Suprapubic skin (tissue), 3 donors: ENCODE results near the gene AMPD2.

ENCODE experiments used
- CTCF ChIP-seq, 2 donors: fragments of 200-600 bp in 1 of 2; fragments of 450-650 bp in 1 of 2; sonication (generic) in 1 of 2; IDR thresholded peaks; one replicate each; pipeline ENCODE4 v1.5.1; 2016 to 2019; ENCODE audit warnings: antibody characterized with exemption in 2 of 2, mild to moderate bottlenecking in 1 of 2, moderate library complexity in 1 of 2
- POLR2A ChIP-seq, 2 donors: fragments of 450-650 bp; IDR thresholded peaks; one replicate each; pipeline ENCODE4 v1.6.1; 2017; ENCODE audit warnings: antibody characterized with exemption in 2 of 2, mild to moderate bottlenecking in 2 of 2, moderate library complexity in 2 of 2

- no peak for TF ChIP-seq POLR2A (IDR thresholded peaks at IDR 0.05)
- no peak for TF ChIP-seq CTCF (IDR thresholded peaks at IDR 0.05)
Observed at GRCh38 chr1:109667452-109668122, 48.0 kb downstream of the AMPD2 start, which contains the start of gene GSTM2.
